SW 1271 (cell line): ENCODE results near the gene NPIPA7.
"Not testable (repeated sequence)": the region's sequence is repeated elsewhere in the genome, so short reads cannot be mapped to it uniquely, and the experiment has no call there.

Experiments used
- DNase-seq, 2 experiments: peaks; one replicate each; lab custom pipeline; 2025; lab: John Stamatoyannopoulos, UW

The NPIPA7 gene

GRCh38 chr16:16378840-16379239, at the start of gene NPIPA7:
Gene NPIPA7 (plus strand): TSS chr16:16379140. CDS start chr16:16379245, 105 bp downstream.
- DNase-seq: not testable (repeated sequence)

- not testable (repeated sequence) for DNase-seq
Observed at GRCh38 chr16:16331466-16331865, 47.5 kb upstream of the NPIPA7 start.

DNA sequence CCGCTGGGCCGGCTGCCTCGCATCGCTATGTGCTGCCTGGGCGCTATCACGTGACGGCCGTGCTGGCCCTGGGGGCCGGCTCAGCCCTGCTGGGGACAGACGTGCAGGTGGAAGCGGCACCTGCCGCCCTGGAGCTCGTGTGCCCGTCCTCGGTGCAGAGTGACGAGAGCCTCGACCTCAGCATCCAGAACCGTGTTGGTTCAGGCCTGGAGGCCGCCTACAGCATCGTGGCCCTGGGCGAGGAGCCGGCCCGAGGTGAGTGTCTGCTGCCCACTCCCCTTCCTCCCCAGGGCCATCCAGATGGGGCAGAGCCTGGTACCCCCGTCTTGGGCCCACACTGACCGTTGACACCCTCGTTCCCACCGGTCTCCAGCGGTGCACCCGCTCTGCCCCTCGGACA, 21.4 kb upstream of the NPIPA7 start:
- DNase-seq: not testable (repeated sequence)

DNA sequence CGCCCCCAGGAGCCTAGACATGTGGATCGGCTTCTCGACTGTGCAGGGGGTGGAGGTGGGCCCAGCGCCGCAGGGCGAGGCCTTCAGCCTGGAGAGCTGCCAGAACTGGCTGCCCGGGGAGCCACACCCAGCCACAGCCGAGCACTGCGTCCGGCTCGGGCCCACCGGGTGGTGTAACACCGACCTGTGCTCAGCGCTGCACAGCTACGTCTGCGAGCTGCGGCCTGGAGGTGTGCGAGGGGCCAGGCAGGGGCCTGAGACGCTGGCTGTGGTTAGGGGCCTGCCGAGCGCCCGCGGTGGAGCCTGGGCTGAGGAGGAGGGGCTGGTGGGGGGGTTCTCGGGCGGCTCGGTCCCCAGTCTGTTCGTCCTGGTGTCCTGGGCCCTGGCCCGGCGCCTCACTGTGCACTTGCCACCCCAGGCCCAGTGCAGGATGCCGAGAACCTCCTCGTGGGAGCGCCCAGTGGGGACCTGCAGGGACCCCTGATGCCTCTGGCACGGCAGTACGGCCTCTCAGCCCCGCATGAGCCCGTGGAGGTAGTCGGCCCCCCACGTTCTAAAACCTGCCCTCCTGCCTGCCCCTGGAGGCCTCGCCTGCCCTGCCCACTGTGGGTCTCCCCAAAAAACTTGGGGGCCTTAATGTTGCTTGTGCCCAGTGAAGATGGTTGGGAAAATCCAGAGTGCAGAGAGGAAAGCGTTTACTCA, 20.2 kb upstream of the NPIPA7 start:
- not testable (repeated sequence) for DNase-seq

- DNase-seq: not testable (repeated sequence)
Observed at GRCh38 chr16:16363595-16363994, 15.3 kb upstream of the NPIPA7 start.

GRCh38 chr16:16364100-16364499, 14.8 kb upstream of the NPIPA7 start:
- not testable (repeated sequence) for DNase-seq

GRCh38 chr16:16364701-16365100, 14.2 kb upstream of the NPIPA7 start:
- not testable (repeated sequence) for DNase-seq

DNA sequence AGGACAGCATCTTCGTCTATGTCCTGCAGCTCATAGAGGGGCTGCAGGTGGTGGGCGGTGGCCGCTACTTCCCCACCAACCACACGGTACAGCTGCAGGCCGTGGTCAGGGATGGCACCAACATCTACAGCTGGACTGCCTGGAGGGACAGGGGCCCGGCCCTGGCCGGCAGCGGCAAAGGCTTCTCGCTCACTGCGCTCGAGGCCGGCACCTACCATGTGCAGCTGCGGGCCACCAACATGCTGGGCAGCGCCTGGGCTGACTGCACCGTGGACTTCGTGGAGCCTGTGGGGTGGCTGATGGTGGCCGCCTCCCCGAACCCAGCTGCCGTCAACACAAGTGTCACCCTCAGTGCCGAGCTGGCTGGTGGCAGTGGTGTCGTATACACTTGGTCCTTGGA, 13.6 kb upstream of the NPIPA7 start:
- DNase-seq: not testable (repeated sequence)

DNA sequence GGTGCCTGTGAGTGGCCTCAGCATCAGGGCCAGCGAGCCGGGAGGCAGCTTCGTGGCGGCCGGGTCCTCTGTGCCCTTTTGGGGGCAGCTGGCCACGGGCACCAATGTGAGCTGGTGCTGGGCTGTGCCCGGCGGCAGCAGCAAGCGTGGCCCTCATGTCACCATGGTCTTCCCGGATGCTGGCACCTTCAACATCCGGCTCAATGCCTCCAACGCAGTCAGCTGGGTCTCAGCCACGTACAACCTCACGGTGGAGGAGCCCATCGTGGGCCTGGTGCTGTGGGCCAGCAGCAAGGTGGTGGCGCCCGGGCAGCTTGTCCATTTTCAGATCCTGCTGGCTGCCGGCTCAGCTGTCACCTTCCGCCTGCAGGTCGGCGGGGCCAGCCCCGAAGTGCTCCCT, 13.1 kb upstream of the NPIPA7 start:
- not testable (repeated sequence) for DNase-seq

GRCh38 chr16:16366552-16367284, 12.2 kb upstream of the NPIPA7 start:
- DNase-seq: not testable (repeated sequence)

- DNase-seq: not testable (repeated sequence)
Observed at GRCh38 chr16:16367285-16367628, 11.7 kb upstream of the NPIPA7 start.

- DNase-seq: not testable (repeated sequence)
Observed at GRCh38 chr16:16369081-16369856, 9.7 kb upstream of the NPIPA7 start.

DNA sequence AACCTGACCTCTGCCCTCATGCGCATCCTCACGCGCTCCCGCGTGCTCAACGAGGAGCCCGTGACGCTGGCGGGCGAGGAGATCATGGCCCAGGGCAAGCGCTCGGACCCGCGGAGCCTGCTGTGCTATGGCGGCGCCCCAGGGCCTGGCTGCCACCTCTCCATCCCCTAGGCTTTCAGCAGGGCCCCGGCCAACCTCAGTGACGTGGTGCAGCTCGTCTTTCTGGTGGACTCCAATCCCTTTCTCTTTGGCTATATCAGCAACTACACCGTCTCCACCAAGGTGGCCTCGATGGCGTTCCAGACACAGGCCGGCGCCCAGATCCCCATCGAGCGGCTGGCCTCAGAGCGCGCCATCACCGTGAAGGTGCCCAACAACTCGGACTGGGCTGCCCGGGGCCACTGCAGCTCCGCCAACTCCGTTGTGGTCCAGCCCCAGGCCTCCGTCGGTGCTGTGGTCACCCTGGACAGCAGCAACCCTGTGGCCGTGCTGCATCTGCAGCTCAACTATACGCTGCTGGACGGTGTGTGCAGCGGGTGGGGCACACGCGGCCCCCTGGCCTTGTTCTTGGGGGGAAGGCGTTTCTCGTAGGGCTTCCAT, 7.7 kb upstream of the NPIPA7 start:
- DNase-seq: not testable (repeated sequence)

GRCh38 chr16:16374192-16374591, 4.7 kb upstream of the NPIPA7 start:
- DNase-seq: not testable (repeated sequence)

GRCh38 chr16:16399685-16400084, 20.7 kb downstream of the NPIPA7 start:
- DNase-seq: not testable (repeated sequence)

GRCh38 chr16:16402333-16402732, 23.4 kb downstream of the NPIPA7 start:
- DNase-seq: not testable (repeated sequence)

- DNase-seq: not testable (repeated sequence)
Observed at GRCh38 chr16:16404283-16404682, 25.3 kb downstream of the NPIPA7 start.

- not testable (repeated sequence) for DNase-seq
Observed at GRCh38 chr16:16405421-16405820, 26.5 kb downstream of the NPIPA7 start.

- DNase-seq: not testable (repeated sequence)
Observed at GRCh38 chr16:16408430-16408829, 29.5 kb downstream of the NPIPA7 start.

GRCh38 chr16:16413773-16414172, 34.8 kb downstream of the NPIPA7 start:
- not testable (repeated sequence) for DNase-seq

DNA sequence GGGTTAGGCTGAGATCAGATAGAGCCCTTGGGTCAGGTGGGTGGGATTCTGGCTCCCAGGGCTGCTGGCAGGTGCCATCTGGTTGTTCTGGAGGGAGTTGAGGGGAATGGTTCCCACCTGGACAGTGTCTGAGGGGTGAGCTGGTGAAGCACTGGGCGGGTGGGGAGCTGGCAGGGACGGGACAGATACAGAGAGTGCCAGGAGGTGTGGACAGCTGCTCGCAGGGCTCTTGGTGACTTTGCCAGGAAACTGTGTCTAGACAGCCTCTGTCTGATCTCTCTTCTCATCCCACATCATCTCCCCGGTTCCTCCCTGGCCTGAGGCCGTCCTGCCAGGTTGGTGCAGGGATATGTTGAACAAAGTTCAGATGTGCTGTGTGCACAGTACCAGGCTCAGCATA, 38.1 kb downstream of the NPIPA7 start:
- not testable (repeated sequence) for DNase-seq
